IMR-90 (cell line): ENCODE results near the gene GCNT3.

Source experiments
- RAD21 ChIP-seq: IDR thresholded peaks from 2 replicates; pipeline ENCODE4 v1.6.1; 2012; ENCODE audit warnings: low read length, improper control_type of control experiment
- TF ChIP-seq, protein P1 (sequence below): conservative IDR thresholded peaks from 2 replicates; pipeline ENCODE4 v1.5.1; 2012; ENCODE audit warnings: mild to moderate bottlenecking, low read depth, low read length, improper control_type of control experiment

- TF ChIP-seq, protein P1, sequence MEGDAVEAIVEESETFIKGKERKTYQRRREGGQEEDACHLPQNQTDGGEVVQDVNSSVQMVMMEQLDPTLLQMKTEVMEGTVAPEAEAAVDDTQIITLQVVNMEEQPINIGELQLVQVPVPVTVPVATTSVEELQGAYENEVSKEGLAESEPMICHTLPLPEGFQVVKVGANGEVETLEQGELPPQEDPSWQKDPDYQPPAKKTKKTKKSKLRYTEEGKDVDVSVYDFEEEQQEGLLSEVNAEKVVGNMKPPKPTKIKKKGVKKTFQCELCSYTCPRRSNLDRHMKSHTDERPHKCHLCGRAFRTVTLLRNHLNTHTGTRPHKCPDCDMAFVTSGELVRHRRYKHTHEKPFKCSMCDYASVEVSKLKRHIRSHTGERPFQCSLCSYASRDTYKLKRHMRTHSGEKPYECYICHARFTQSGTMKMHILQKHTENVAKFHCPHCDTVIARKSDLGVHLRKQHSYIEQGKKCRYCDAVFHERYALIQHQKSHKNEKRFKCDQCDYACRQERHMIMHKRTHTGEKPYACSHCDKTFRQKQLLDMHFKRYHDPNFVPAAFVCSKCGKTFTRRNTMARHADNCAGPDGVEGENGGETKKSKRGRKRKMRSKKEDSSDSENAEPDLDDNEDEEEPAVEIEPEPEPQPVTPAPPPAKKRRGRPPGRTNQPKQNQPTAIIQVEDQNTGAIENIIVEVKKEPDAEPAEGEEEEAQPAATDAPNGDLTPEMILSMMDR = no peak
- no peak for TF ChIP-seq RAD21
Observed at GRCh38 chr15:59668556-59668955, 57.0 kb downstream of the GCNT3 start.
